ENCODE results near the gene MT3. TPM values are rescaled to one million over a fixed set of nuclear protein-coding genes. Genes with fewer than 3 reads are reported as not detected.
A peak's percentile ranks its signal among the peaks of the same experiment; 100 is the strongest.

Gene MT3
- total and polyA plus RNA-seq, 9 of the 15 experiments (the other 6 are each of a cell fraction or from before 2014, with no cell fraction given) = not detected

DNA sequence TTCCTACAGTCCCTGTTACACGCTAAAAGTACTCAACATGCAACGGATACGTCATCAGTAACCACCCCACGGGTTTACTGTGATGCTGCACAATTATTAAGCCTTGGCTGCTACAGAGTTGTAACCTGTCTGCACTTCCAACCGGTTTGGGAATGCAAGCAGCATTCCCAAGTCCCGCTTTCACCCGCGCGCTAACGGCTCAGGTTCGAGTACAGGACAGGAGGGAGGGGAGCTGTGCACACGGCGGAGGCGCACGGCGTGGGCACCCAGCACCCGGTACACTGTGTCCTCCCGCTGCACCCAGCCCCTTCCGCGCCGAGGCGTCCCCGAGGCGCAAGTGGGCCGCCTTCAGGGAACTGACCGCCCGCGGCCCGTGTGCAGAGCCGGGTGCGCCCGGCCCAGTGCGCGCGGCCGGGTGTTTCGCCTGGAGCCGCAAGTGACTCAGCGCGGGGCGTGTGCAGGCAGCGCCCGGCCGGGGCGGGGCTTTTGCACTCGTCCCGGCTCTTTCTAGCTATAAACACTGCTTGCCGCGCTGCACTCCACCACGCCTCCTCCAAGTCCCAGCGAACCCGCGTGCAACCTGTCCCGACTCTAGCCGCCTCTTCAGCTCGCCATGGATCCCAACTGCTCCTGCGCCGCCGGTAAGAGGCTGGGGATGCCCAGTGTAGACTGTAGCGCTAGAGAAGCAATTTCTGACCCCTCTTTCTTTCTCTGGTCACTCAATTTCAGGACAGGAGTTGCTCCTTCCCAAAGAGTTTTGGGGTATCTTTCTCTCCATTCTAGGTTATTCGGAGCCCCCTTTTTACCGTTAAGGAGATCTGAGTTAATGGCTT is 18.9 kb downstream of the MT3 start, which contains the start of gene MT2A (continued):
- no peak for TF ChIP-seq U2AF2 (optimal IDR thresholded peaks at IDR 0.05; ENCODE audit: low read depth, low read length)
- TF ChIP-seq ZNF668 (CRISPR knock-in tag; IDR thresholded peaks at IDR 0.05) = no peak
- TF ChIP-seq, protein P1, sequence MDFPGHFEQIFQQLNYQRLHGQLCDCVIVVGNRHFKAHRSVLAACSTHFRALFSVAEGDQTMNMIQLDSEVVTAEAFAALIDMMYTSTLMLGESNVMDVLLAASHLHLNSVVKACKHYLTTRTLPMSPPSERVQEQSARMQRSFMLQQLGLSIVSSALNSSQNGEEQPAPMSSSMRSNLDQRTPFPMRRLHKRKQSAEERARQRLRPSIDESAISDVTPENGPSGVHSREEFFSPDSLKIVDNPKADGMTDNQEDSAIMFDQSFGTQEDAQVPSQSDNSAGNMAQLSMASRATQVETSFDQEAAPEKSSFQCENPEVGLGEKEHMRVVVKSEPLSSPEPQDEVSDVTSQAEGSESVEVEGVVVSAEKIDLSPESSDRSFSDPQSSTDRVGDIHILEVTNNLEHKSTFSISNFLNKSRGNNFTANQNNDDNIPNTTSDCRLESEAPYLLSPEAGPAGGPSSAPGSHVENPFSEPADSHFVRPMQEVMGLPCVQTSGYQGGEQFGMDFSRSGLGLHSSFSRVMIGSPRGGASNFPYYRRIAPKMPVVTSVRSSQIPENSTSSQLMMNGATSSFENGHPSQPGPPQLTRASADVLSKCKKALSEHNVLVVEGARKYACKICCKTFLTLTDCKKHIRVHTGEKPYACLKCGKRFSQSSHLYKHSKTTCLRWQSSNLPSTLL (IDR thresholded peaks at IDR 0.05) = no peak
- TF ChIP-seq ZBTB33 (CRISPR knock-in tag; IDR thresholded peaks at IDR 0.05) = no peak
- TF ChIP-seq RBM39 (optimal IDR thresholded peaks at IDR 0.05; ENCODE audit: low read depth, low read length) = no peak
- TF ChIP-seq ZNF785 (CRISPR knock-in tag; IDR thresholded peaks at IDR 0.05) = no peak
- TF ChIP-seq ELK3 (CRISPR knock-in tag; IDR thresholded peaks at IDR 0.05) = no peak
- no peak for TF ChIP-seq SMC3 (conservative IDR thresholded peaks at IDR 0.05; ENCODE audit: insufficient read depth, low read depth, low read length)
- TF ChIP-seq NBN (IDR thresholded peaks at IDR 0.05; ENCODE audit: low read depth) = no peak
- no peak for TF ChIP-seq HNRNPH1 (optimal IDR thresholded peaks at IDR 0.05; ENCODE audit: low read depth, low read length)
- TF ChIP-seq CREBBP (IDR thresholded peaks at IDR 0.05; ENCODE audit: low read depth, low read length) = no peak
- TF ChIP-seq, protein P2, sequence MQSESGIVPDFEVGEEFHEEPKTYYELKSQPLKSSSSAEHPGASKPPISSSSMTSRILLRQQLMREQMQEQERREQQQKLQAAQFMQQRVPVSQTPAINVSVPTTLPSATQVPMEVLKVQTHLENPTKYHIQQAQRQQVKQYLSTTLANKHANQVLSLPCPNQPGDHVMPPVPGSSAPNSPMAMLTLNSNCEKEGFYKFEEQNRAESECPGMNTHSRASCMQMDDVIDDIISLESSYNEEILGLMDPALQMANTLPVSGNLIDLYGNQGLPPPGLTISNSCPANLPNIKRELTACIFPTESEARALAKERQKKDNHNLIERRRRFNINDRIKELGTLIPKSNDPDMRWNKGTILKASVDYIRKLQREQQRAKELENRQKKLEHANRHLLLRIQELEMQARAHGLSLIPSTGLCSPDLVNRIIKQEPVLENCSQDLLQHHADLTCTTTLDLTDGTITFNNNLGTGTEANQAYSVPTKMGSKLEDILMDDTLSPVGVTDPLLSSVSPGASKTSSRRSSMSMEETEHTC (IDR thresholded peaks at IDR 0.05) = no peak
- no peak for TF ChIP-seq PCBP2 (IDR thresholded peaks at IDR 0.05; ENCODE audit: low read depth, low read length, poor library complexity, severe bottlenecking)
- no peak for TF ChIP-seq MED1 (CRISPR knock-in tag; IDR thresholded peaks at IDR 0.05; ENCODE audit: borderline replicate concordance)
- TF ChIP-seq E2F6 (IDR thresholded peaks at IDR 0.05; ENCODE audit: borderline replicate concordance in 1 of 2, extremely low read depth in 1 of 2, insufficient read depth in 1 of 2, insufficient read length in 1 of 2, low read depth in 1 of 2, low read length in 1 of 2, poor library complexity in 1 of 2, severe bottlenecking in 1 of 2) = peak; percentile 75 to 89
- peak; percentile 49 for TF ChIP-seq POU5F1 (IDR thresholded peaks at IDR 0.05; ENCODE audit: borderline replicate concordance, low read depth, low read length, partially characterized antibody)
- no peak for TF ChIP-seq ETV5 (CRISPR knock-in tag; IDR thresholded peaks at IDR 0.05; ENCODE audit: low read depth)
- peak; percentile 84 for TF ChIP-seq ERF (CRISPR knock-in tag; IDR thresholded peaks at IDR 0.05)
- no peak for TF ChIP-seq NFIX (CRISPR knock-in tag; IDR thresholded peaks at IDR 0.05; ENCODE audit: low read depth)
